ENCODE data around the gene PIK3CB. TPM values are rescaled to one million over a fixed set of nuclear protein-coding genes. Genes with fewer than 3 reads are reported as not detected.

The PIK3CB gene
- total RNA-seq, 1 donor from 2014 or later = 21.9 TPM

DNA sequence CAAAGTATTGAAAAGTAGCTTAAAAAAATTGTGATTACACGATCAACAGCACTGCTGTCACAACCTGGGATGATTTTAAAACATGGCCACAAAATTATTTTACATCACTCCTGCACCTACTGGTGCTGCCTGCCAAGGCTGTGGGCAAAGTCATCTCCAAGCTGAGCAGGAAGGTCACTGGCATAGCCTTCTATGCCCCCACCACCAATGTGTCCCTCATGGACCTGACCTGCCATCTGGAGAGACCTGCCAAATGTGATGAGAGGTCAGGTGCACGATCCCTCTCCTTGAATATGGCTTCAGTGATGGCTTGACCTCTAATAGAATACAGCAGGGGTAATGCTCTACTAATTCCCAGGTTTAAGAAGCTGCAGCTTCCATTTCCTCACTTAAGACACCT lies 57.8 kb downstream of the PIK3CB start:
- ChIA-PET POLR2A (no interaction called here), CTCF (no interaction called here)
- DNase-seq = no peak
- Mint-ChIP-seq H3K27ac (no peak overlapping the region), H3K36me3 (ENCODE audit: low read depth) (peaks cover 7% of the 10 kb centered on the region), H3K27me3 (no peaks in the 10 kb centered on the region), H3K9me3 (no peaks in the 10 kb centered on the region), H3K4me3 (no peak overlapping the region), H3K4me1 (no peaks in the 10 kb centered on the region)
- TF ChIP-seq, protein P1, sequence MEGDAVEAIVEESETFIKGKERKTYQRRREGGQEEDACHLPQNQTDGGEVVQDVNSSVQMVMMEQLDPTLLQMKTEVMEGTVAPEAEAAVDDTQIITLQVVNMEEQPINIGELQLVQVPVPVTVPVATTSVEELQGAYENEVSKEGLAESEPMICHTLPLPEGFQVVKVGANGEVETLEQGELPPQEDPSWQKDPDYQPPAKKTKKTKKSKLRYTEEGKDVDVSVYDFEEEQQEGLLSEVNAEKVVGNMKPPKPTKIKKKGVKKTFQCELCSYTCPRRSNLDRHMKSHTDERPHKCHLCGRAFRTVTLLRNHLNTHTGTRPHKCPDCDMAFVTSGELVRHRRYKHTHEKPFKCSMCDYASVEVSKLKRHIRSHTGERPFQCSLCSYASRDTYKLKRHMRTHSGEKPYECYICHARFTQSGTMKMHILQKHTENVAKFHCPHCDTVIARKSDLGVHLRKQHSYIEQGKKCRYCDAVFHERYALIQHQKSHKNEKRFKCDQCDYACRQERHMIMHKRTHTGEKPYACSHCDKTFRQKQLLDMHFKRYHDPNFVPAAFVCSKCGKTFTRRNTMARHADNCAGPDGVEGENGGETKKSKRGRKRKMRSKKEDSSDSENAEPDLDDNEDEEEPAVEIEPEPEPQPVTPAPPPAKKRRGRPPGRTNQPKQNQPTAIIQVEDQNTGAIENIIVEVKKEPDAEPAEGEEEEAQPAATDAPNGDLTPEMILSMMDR (IDR thresholded peaks at IDR 0.05) = no peak
- ATAC-seq (ENCODE audit: low read depth) = no peak
- intact Hi-C loops (cut with micrococcal nuclease) = no loop called here

DNA sequence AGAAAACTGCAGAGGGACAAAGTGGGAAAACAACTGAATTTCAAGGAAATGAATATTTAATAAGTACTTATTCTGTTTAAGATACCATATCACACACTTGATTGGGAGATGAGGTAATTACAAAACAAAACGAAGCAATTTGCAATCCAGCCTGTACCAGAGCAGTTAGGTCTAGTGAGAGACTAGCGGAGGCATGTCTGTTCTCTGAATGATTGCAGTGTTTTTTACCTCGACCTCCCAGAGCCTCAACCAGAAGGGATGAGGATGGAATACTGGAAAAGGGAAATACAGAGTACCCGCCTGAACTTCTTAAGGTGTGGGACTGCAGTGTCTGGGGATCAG lies 59.5 kb downstream of the PIK3CB start:
- no peaks in the 10 kb centered on the region for H3K9me3 Mint-ChIP-seq
- intact Hi-C loops (cut with micrococcal nuclease) = no loop called here

DNA sequence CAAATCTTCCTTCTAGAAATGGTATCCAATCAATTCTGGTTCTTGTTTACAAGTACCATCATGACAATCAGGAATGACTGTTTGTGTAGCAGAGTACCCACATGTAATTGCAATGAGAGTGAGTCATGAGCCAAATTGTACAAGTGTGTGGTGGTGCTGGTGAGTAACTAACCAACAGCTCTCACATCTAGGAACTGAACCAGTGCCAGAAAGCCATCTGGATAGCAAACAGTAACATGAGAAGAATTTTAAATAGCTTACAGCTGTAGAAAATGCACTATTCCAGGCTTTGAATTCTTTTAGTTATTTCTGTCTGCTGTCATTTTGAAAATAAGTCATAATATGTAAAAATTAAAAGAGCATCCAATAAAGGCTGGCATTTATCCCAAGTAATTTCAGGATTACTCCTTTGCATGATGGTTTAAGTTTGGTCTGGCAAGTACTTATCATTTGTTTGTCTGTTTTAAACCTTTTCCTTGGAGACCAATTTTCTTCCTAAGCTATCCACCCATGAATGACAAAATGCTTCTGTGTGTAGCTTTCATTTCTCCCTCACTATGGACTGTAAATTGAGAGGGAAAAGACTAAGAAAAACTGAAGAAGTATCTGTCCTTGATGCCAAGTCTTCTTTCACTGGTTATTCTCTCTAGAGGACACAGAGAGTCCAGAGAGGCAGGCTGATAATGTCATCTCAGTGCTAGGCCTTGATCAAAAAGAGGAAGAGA lies 60.0 kb downstream of the PIK3CB start:
- DNase-seq (no peak), ATAC-seq (ENCODE audit: low read depth) (no peak)
- Mint-ChIP-seq H3K27ac (no peak overlapping the region), H3K36me3 (ENCODE audit: low read depth) (peaks cover 14% of the 10 kb centered on the region), H3K27me3 (no peaks in the 10 kb centered on the region), H3K9me3 (no peaks in the 10 kb centered on the region), H3K4me1 (no peaks in the 10 kb centered on the region), H3K4me3 (no peak overlapping the region)
- POLR2A ChIA-PET = no interaction called here
- TF ChIP-seq, protein P1 (IDR thresholded peaks at IDR 0.05) = no peak
- CTCF ChIA-PET = no interaction called here
- intact Hi-C loops (cut with micrococcal nuclease) = no loop called here

More for the DNA sequence above, 59.5 kb downstream of the PIK3CB start:
- TF ChIP-seq, protein P1 (IDR thresholded peaks at IDR 0.05) = no peak
- no peaks in the 10 kb centered on the region for H3K27me3 Mint-ChIP-seq
- POLR2A ChIA-PET = no interaction called here
- DNase-seq (no peak), ATAC-seq (ENCODE audit: low read depth) (no peak)
- no peaks in the 10 kb centered on the region for H3K4me1 Mint-ChIP-seq
- CTCF ChIA-PET = no interaction called here
- peaks cover 9% of the 10 kb centered on the region for H3K36me3 Mint-ChIP-seq (ENCODE audit: low read depth)
- H3K27ac Mint-ChIP-seq = no peak overlapping the region
- H3K4me3 Mint-ChIP-seq = no peak overlapping the region

DNA sequence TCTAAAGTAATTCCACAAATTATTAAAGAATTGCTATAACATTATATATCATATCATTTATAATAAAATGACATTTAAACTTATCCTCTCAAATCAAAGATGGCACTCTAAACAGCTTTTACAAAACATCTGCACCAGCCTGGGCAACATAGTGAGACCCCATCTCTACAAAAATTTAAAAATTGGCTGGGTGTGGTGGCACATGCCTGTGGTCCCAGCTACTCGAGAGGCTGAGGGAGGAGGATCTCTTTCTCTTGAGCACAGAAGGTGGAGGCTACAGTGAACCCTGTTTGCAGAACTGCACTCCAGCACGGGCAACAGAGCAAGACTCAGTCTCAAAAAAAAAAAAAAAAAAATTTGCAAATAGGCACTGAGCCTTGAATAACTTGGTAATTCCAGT lies 63.1 kb downstream of the PIK3CB start:
- TF ChIP-seq, protein P1 (IDR thresholded peaks at IDR 0.05) = no peak
- H3K4me1 Mint-ChIP-seq = no peaks in the 10 kb centered on the region
- DNase-seq (no peak), ATAC-seq (ENCODE audit: low read depth) (no peak)
- CTCF ChIA-PET = no interaction called here
- intact Hi-C loops (cut with micrococcal nuclease) = no loop called here
- peaks cover 32% of the 10 kb centered on the region for H3K36me3 Mint-ChIP-seq (ENCODE audit: low read depth)
- no peaks in the 10 kb centered on the region for H3K27me3 Mint-ChIP-seq
- H3K27ac Mint-ChIP-seq = no peak overlapping the region
- H3K4me3 Mint-ChIP-seq = no peak overlapping the region
- peaks cover 5% of the 10 kb centered on the region for H3K9me3 Mint-ChIP-seq
- POLR2A ChIA-PET = no interaction called here

DNA sequence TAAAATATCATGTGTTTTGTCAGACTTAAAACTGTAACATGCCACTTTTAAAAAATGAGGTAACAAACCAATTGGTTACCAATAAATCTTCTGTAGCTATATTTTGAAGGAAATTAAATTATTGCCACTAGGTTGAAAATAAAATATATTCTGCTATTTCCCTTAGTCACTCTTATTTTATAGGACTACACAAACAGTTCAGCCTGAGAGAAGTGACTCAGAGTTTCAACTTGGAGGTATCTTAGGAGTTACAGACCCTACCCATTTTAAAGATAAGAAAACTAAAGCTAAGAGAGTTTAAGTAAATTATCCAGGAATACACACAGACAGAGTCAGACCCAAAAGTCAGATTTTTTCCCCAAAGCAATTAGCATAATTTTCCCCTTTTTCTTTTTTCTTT lies 65.1 kb downstream of the PIK3CB start:
- no peaks in the 10 kb centered on the region for H3K4me1 Mint-ChIP-seq
- H3K9me3 Mint-ChIP-seq = peaks cover 7% of the 10 kb centered on the region

More for the DNA sequence above, 65.1 kb downstream of the PIK3CB start:
- intact Hi-C loops (cut with micrococcal nuclease) = loop anchor here (10.0 kb wide), 1 partner anchor 65 kb away; no protein-coding TSS in a partner anchor
- Mint-ChIP-seq H3K4me3 (no peak overlapping the region), H3K36me3 (ENCODE audit: low read depth) (peaks cover 34% of the 10 kb centered on the region), H3K27me3 (no peaks in the 10 kb centered on the region), H3K27ac (no peak overlapping the region)
- POLR2A ChIA-PET = no interaction called here
- ATAC-seq (ENCODE audit: low read depth) = no peak
- CTCF ChIA-PET = no interaction called here
- TF ChIP-seq, protein P1 (IDR thresholded peaks at IDR 0.05) = no peak
- no peak for DNase-seq
